H9 (cell line): ENCODE data around the gene LASP1. TPM values are rescaled to one million over a fixed set of nuclear protein-coding genes. Genes with fewer than 3 reads are reported as not detected.

ENCODE experiments used
- DNase-seq: peaks from one replicate; pipeline ENCODE4 v3.0.0-alpha.2; 2017
- H2AFZ ChIP-seq: one replicate; pipeline ENCODE4 v1.6.1; 2013; ENCODE audit warnings: mild to moderate bottlenecking, low read length, control low read depth, moderate library complexity
- H2AK5ac ChIP-seq: 2 replicates; pipeline ENCODE4 v1.6.1; 2013; ENCODE audit warnings: low read length, control low read depth, mixed read lengths; ENCODE audit not compliant: insufficient read length
- H2BK120ac ChIP-seq: one replicate; pipeline ENCODE4 v1.6.1; 2013; ENCODE audit warnings: low read depth, mild to moderate bottlenecking, low read length, control low read depth, inconsistent platforms; ENCODE audit not compliant: poor library complexity, severe bottlenecking
- H2BK12ac ChIP-seq: 2 replicates; pipeline ENCODE4 v1.6.1; 2013; ENCODE audit warnings: low read length, control low read depth, mixed read lengths, low read depth; ENCODE audit not compliant: insufficient read length
- H2BK15ac ChIP-seq: 2 replicates; pipeline ENCODE4 v1.6.1; 2013; ENCODE audit warnings: low read depth, low read length, control low read depth
- H2BK20ac ChIP-seq: one replicate; pipeline ENCODE4 v1.6.1; 2013; ENCODE audit warnings: low read depth, mild to moderate bottlenecking, low read length, control low read depth, inconsistent platforms; ENCODE audit not compliant: poor library complexity, severe bottlenecking
- H2BK5ac ChIP-seq: 2 replicates; pipeline ENCODE4 v1.6.1; 2013; ENCODE audit warnings: low read length, control low read depth, mixed read lengths; ENCODE audit not compliant: insufficient read length
- H3K14ac ChIP-seq: 2 replicates; pipeline ENCODE4 v1.6.1; 2013; ENCODE audit warnings: low read length, control low read depth; ENCODE audit not compliant: insufficient read depth
- H3K18ac ChIP-seq: 2 replicates; pipeline ENCODE4 v1.6.1; 2013; ENCODE audit warnings: low read depth, mild to moderate bottlenecking, mixed read lengths, low read length, control low read depth; ENCODE audit not compliant: insufficient read length
- H3K23ac ChIP-seq: 2 replicates; pipeline ENCODE4 v1.6.1; 2013; ENCODE audit warnings: low read length, control low read depth, mixed read lengths, low read depth; ENCODE audit not compliant: insufficient read length
- H3K23me2 ChIP-seq: 2 replicates; pipeline ENCODE4 v1.6.1; 2013; ENCODE audit warnings: low read depth, mild to moderate bottlenecking, mixed read lengths, low read length, control low read depth; ENCODE audit not compliant: insufficient read length, poor library complexity, severe bottlenecking
- H3K27ac ChIP-seq: 2 replicates; pipeline ENCODE4 v1.5.1; 2013; ENCODE audit warnings: low read length, control low read depth, mixed read lengths, low read depth; ENCODE audit not compliant: insufficient read length
- H3K27me3 ChIP-seq: 2 replicates; pipeline ENCODE4 v1.6.1; 2013; ENCODE audit warnings: low read length, control low read depth, inconsistent platforms; ENCODE audit not compliant: insufficient read depth
- H3K4ac ChIP-seq: 2 replicates; pipeline ENCODE4 v1.6.1; 2013; ENCODE audit warnings: low read depth, mild to moderate bottlenecking, control low read depth, inconsistent platforms, low read length, moderate library complexity
- H3K4me1 ChIP-seq: 2 replicates; pipeline ENCODE4 v1.6.1; 2013; ENCODE audit warnings: low read length, control low read depth, inconsistent platforms; ENCODE audit not compliant: insufficient read depth
- H3K4me2 ChIP-seq: 2 replicates; pipeline ENCODE4 v1.6.1; 2013; ENCODE audit warnings: low read length, control low read depth, mixed read lengths; ENCODE audit not compliant: insufficient read length, insufficient read depth
- H3K56ac ChIP-seq: 2 replicates; pipeline ENCODE4 v1.6.1; 2013; ENCODE audit warnings: low read depth, mild to moderate bottlenecking, mixed read lengths, low read length, control low read depth; ENCODE audit not compliant: insufficient read length
- H3K79me1 ChIP-seq: 2 replicates; pipeline ENCODE4 v1.6.1; 2013; ENCODE audit warnings: low read depth, mild to moderate bottlenecking, moderate library complexity, low read length, control low read depth, inconsistent platforms; ENCODE audit not compliant: insufficient read depth, poor library complexity, severe bottlenecking
- H3K79me2 ChIP-seq: 2 replicates; pipeline ENCODE4 v1.6.1; 2013; ENCODE audit warnings: low read length, control low read depth, inconsistent platforms; ENCODE audit not compliant: insufficient read depth
- H3K9ac ChIP-seq: 2 replicates; pipeline ENCODE4 v1.6.1; 2013; ENCODE audit warnings: low read length, control low read depth, mixed read lengths; ENCODE audit not compliant: insufficient read length; ENCODE audit errors: extremely low read depth
- H3K9me3 ChIP-seq: one replicate; pipeline ENCODE4 v1.6.1; 2013; ENCODE audit warnings: low read depth, low read length, inconsistent platforms; ENCODE audit not compliant: control insufficient read depth
- H3T11ph ChIP-seq: one replicate; pipeline ENCODE4 v1.6.1; 2013; ENCODE audit warnings: mild to moderate bottlenecking, low read length, control low read depth, inconsistent platforms
- H4K20me1 ChIP-seq: one replicate; pipeline ENCODE4 v1.6.1; 2013; ENCODE audit not compliant: control insufficient read depth, insufficient read length, insufficient read depth
- H4K5ac ChIP-seq: 2 replicates; pipeline ENCODE4 v1.6.1; 2013; ENCODE audit warnings: low read depth, mild to moderate bottlenecking, mixed read lengths, low read length, control low read depth; ENCODE audit not compliant: insufficient read length
- H4K8ac ChIP-seq: replicated peaks from 2 replicates; pipeline ENCODE4 v1.6.1; 2013; ENCODE audit warnings: low read length, control low read depth, mixed read lengths, low read depth; ENCODE audit not compliant: insufficient read length
- H4K91ac ChIP-seq: 2 replicates; pipeline ENCODE4 v1.6.1; 2013; ENCODE audit warnings: low read depth, mild to moderate bottlenecking, moderate library complexity, mixed read lengths, low read length, control low read depth; ENCODE audit not compliant: insufficient read length
- H3K27ac Mint-ChIP-seq, 3 experiments: 2 replicates in 2 of 3; 3 replicates in 1 of 3; pipeline ENCODE4 v1.8.0; 2020 to 2021; ENCODE audit warnings: mixed read lengths in 3 of 3, mild to moderate bottlenecking in 1 of 3, moderate library complexity in 1 of 3
- H3K27me3 Mint-ChIP-seq: 2 replicates; pipeline ENCODE4 v1.8.0; 2021; ENCODE audit warnings: low read depth, mild to moderate bottlenecking, moderate library complexity, mixed read lengths
- H3K36me3 Mint-ChIP-seq, 3 experiments: 2 replicates in 2 of 3; 3 replicates in 1 of 3; pipeline ENCODE4 v1.8.0; 2020 to 2021; ENCODE audit warnings: low read depth in 3 of 3, mixed read lengths in 3 of 3; ENCODE audit not compliant: insufficient read depth in 1 of 3
- H3K4me1 Mint-ChIP-seq, 2 experiments: 2 replicates each; pipeline ENCODE4 v1.8.0; 2020; ENCODE audit warnings: mixed read lengths in 2 of 2
- H3K4me3 Mint-ChIP-seq, 2 experiments: 2 replicates in 1 of 2; 3 replicates in 1 of 2; pipeline ENCODE4 v1.8.0; 2020 to 2021; ENCODE audit warnings: mild to moderate bottlenecking in 2 of 2, mixed read lengths in 2 of 2, moderate library complexity in 1 of 2
- H3K9me3 Mint-ChIP-seq, 2 experiments: 2 replicates in 1 of 2; 3 replicates in 1 of 2; pipeline ENCODE4 v1.8.0; 2020; ENCODE audit warnings: mild to moderate bottlenecking in 2 of 2, mixed read lengths in 2 of 2, moderate library complexity in 1 of 2
- CTCF ChIP-seq: fragments of 200-600 bp; sonication (generic); conservative IDR thresholded peaks from 3 replicates; pipeline ENCODE4 v1.8.0; 2021; ENCODE audit warnings: antibody characterized with exemption, mild to moderate bottlenecking
- WGBS: extraction: QIAGEN DNeasy Blood & Tissue Kit; methylation state at CpG from one replicate; pipeline ENCODE4 v1.1.7; 2013; ENCODE audit warnings: missing lambda C conversion rate, low lambda C conversion rate, mixed read lengths; ENCODE audit not compliant: insufficient read length; ENCODE audit errors: extremely low coverage; 5-methylcytosine and 5-hydroxymethylcytosine counted together
- total RNA-seq: library from RNA; stranded (reverse); gene quantifications from 2 replicates; pipeline ENCODE4 v1.2.1, GENCODE V29; 2021

The LASP1 gene
- total RNA-seq, 1 experiment from 2014 or later, result 121 TPM

DNA sequence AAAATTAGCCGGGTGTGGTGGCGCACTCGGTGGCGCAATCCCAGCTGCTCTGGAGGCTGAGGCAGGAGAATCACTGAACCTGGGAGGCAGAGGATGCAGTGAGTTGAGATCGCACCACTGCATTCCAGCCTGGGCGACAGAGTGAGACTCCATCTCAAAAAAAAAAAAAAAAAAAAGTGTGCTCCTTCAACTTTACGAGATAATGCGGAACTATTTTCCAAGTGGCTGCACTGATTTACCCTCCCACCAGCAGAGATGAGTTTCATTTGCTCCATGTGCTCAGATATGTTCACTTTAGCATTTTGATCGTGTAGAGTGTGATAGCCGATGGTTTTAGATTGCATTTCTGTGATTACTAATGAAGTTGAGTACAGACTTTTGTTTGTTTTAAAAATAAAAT, 35.5 kb downstream of the LASP1 start:
- Histone ChIP-seq H2BK12ac (no peak overlapping the region), H4K20me1 (no peaks in the 10 kb centered on the region), H3T11ph (no peak overlapping the region), H3K23me2 (no peaks in the 10 kb centered on the region), H3K4me1 (no peaks in the 10 kb centered on the region), H3K23ac (no peak overlapping the region), H3K9ac (no peak overlapping the region), H2AFZ (no peak overlapping the region), H3K9me3 (no peaks in the 10 kb centered on the region), H2BK20ac (no peak overlapping the region), H2BK5ac (no peak overlapping the region), H3K4me2 (no peak overlapping the region), H3K27me3 (no peaks in the 10 kb centered on the region), H2BK120ac (no peak overlapping the region), H3K56ac (no peak overlapping the region), H2AK5ac (no peak overlapping the region), H4K5ac (no peak overlapping the region), H3K79me2 (no peaks in the 10 kb centered on the region), H3K4ac (no peak overlapping the region), H3K14ac (no peak overlapping the region), H3K79me1 (no peaks in the 10 kb centered on the region), H4K8ac (no peak overlapping the region), H2BK15ac (no peak overlapping the region), H4K91ac (no peak overlapping the region), H3K27ac (no peak overlapping the region), H3K18ac (no peak overlapping the region)
- Mint-ChIP-seq H3K36me3 (peaks cover 5 to 35% (median 28%) of the 10 kb centered on the region in 3 experiments; a peak in 6 of 7 replicates), H3K9me3 (no peaks in the 10 kb centered on the region), H3K27me3 (no peaks in the 10 kb centered on the region), H3K4me3 (no peak overlapping the region), H3K4me1 (peaks cover 12 to 25% of the 10 kb centered on the region in 2 experiments), H3K27ac (peak overlapping the region in 1 of 3 experiments; percentile 14; a peak in 1 of 7 replicates)
- no peak for TF ChIP-seq CTCF
- WGBS, result no CpG with 5 or more reads among the region's 10 CpGs
- DNase-seq, result no peak
